PC-9 (cell line): ENCODE data around the gene ARFRP1. TPM values are rescaled to one million over a fixed set of nuclear protein-coding genes. Genes with fewer than 3 reads are reported as not detected.

ENCODE experiments used
- BruUV-seq: library from RNA; stranded (reverse); fragments of 400-500 nt; replicated peaks from 2 replicates; lab custom pipeline; 2021; lab: Mats Ljungman, UMichigan
- CTCF ChIA-PET: fragments of 300-600 bp; sonication (Branson Sonifier 250); formaldehyde crosslinking; loops from one replicate; lab custom pipeline; 2022; ENCODE audit warnings: antibody characterized with exemption; lab: Charles Lee
- POLR2A ChIA-PET: fragments of 300-600 bp; sonication (Branson Sonifier 250); formaldehyde crosslinking; loops from one replicate; lab custom pipeline; 2022; ENCODE audit warnings: antibody characterized with exemption; ENCODE audit not compliant: unreplicated experiment; lab: Charles Lee
- DNase-seq, 2 experiments: peaks; one replicate each; pipeline versions ENCODE4 v3.0.0 to v3.0.0-alpha.2; 2015 to 2022; ENCODE audit warnings: mixed read lengths in 1 of 2
- H2AFZ ChIP-seq: fragments of 200-600 bp; sonication (generic); 2 replicates; pipeline ENCODE4 v1.8.1; 2017; ENCODE audit warnings: antibody characterized with exemption
- H3F3A ChIP-seq: fragments of 200-600 bp; sonication (generic); 2 replicates; pipeline ENCODE4 v1.8.1; 2017; ENCODE audit warnings: antibody characterized with exemption, mild to moderate bottlenecking, low read depth; ENCODE audit not compliant: insufficient read depth
- H3K27ac ChIP-seq: fragments of 200-600 bp; sonication (generic); 2 replicates; pipeline ENCODE4 v1.6.1; 2016; ENCODE audit warnings: mixed run types
- H3K27me3 ChIP-seq: fragments of 200-600 bp; sonication (generic); 2 replicates; pipeline ENCODE4 v1.6.1; 2016; ENCODE audit warnings: low read depth, mixed run types; ENCODE audit not compliant: insufficient read depth
- H3K36me3 ChIP-seq: fragments of 200-600 bp; sonication (generic); 2 replicates; pipeline ENCODE4 v1.6.1; 2016; ENCODE audit warnings: low read depth, mixed run types
- H3K4me1 ChIP-seq: fragments of 200-600 bp; sonication (generic); replicated peaks from 2 replicates; pipeline ENCODE4 v1.6.1; 2016; ENCODE audit warnings: mixed run types; ENCODE audit not compliant: insufficient read depth
- H3K4me2 ChIP-seq: fragments of 200-600 bp; sonication (generic); 2 replicates; pipeline ENCODE4 v1.6.1; 2017; ENCODE audit warnings: mixed run types
- H3K4me3 ChIP-seq: fragments of 200-600 bp; sonication (generic); 2 replicates; pipeline ENCODE4 v1.6.1; 2016; ENCODE audit warnings: mixed run types
- H3K79me2 ChIP-seq: fragments of 200-600 bp; sonication (generic); 2 replicates; pipeline ENCODE4 v1.6.1; 2017; ENCODE audit warnings: low read depth, mixed run types
- H3K9me2 ChIP-seq: fragments of 200-600 bp; sonication (generic); 2 replicates; pipeline ENCODE4 v1.8.1; 2017; ENCODE audit warnings: mild to moderate bottlenecking; ENCODE audit not compliant: insufficient read depth
- H3K9me3 ChIP-seq: fragments of 200-600 bp; sonication (generic); 2 replicates; pipeline ENCODE4 v1.8.1; 2016; ENCODE audit warnings: low read depth; ENCODE audit not compliant: insufficient read depth
- H4K20me1 ChIP-seq: fragments of 200-600 bp; sonication (generic); 2 replicates; pipeline ENCODE4 v1.8.1; 2017; ENCODE audit not compliant: insufficient read depth
- EZH2 ChIP-seq: fragments of 200-600 bp; sonication (generic); IDR thresholded peaks from 2 replicates; pipeline ENCODE4 v1.8.0; 2017; ENCODE audit warnings: antibody characterized with exemption, low read depth
- intact Hi-C: fragments of 100-400 bp; cut with micrococcal nuclease; formaldehyde crosslinking; loops from one replicate; pipeline ENCODE4 v1.10.0; 2022; ENCODE audit not compliant: unreplicated experiment
- total RNA-seq: library from RNA; stranded (reverse); gene quantifications from 2 replicates; pipeline ENCODE4 v1.2.3, GENCODE V29; 2021
- TF ChIP-seq, protein P1 (sequence below): fragments of 200-600 bp; sonication (generic); conservative IDR thresholded peaks from 2 replicates; pipeline ENCODE4 v1.6.1; 2017; ENCODE audit warnings: mixed run types, antibody characterized with exemption, mild to moderate bottlenecking, moderate library complexity

Gene ARFRP1
- total RNA-seq, 1 experiment from 2014 or later: 59.1 TPM

DNA sequence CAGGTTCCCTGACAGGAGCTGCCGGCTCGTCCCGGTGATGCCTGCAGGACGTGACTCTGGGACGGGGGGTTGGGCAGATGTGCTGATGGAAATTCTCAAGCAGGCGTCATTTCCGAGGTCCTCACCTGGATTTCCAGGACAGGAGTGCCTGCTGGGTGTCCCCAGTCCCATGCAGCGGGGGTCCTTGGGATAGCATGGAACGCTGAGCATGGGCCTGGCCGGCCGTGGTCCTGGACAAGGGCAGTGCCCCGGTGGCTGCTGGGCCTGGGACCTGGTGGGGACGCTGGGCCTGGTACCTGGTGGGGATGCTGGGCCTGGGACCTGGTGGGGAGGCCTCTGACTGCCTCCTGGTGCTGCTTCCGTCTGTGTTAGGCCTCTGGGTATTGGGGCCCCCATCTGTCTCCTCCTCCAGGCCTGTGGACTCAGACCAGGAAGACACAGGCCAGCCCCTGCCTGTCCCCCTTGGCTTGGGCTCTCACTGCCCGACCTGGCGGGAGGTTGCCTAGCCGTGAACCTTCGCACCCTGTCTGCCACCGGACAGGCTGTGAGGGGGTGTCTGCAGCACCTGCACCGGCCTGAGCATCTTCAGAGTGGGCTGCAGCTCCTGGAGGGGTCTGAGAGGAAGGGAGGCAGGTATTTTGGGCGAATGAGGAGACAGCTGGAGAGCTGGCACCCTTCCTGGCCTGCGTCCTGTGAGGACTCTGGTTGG, 43.5 kb downstream of the ARFRP1 start:
- Histone ChIP-seq H3F3A (no peaks in the 10 kb centered on the region), H3K4me3 (no peak overlapping the region), H3K36me3 (peaks cover 20% of the 10 kb centered on the region), H3K9me3 (no peaks in the 10 kb centered on the region), H2AFZ (no peak overlapping the region), H4K20me1 (no peaks in the 10 kb centered on the region), H3K9me2 (no peaks in the 10 kb centered on the region), H3K79me2 (peaks cover 18% of the 10 kb centered on the region), H3K4me1 (peaks cover 7% of the 10 kb centered on the region), H3K27me3 (no peaks in the 10 kb centered on the region), H3K27ac (no peak overlapping the region), H3K4me2 (no peak overlapping the region)
- POLR2A ChIA-PET: no interaction called here
- CTCF ChIA-PET: no interaction called here
- no peak for DNase-seq
- no peak for TF ChIP-seq EZH2
- TF ChIP-seq, protein P1, sequence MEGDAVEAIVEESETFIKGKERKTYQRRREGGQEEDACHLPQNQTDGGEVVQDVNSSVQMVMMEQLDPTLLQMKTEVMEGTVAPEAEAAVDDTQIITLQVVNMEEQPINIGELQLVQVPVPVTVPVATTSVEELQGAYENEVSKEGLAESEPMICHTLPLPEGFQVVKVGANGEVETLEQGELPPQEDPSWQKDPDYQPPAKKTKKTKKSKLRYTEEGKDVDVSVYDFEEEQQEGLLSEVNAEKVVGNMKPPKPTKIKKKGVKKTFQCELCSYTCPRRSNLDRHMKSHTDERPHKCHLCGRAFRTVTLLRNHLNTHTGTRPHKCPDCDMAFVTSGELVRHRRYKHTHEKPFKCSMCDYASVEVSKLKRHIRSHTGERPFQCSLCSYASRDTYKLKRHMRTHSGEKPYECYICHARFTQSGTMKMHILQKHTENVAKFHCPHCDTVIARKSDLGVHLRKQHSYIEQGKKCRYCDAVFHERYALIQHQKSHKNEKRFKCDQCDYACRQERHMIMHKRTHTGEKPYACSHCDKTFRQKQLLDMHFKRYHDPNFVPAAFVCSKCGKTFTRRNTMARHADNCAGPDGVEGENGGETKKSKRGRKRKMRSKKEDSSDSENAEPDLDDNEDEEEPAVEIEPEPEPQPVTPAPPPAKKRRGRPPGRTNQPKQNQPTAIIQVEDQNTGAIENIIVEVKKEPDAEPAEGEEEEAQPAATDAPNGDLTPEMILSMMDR: no peak
- BruUV-seq: no TSS peak
- intact Hi-C loops: no loop called here

DNA sequence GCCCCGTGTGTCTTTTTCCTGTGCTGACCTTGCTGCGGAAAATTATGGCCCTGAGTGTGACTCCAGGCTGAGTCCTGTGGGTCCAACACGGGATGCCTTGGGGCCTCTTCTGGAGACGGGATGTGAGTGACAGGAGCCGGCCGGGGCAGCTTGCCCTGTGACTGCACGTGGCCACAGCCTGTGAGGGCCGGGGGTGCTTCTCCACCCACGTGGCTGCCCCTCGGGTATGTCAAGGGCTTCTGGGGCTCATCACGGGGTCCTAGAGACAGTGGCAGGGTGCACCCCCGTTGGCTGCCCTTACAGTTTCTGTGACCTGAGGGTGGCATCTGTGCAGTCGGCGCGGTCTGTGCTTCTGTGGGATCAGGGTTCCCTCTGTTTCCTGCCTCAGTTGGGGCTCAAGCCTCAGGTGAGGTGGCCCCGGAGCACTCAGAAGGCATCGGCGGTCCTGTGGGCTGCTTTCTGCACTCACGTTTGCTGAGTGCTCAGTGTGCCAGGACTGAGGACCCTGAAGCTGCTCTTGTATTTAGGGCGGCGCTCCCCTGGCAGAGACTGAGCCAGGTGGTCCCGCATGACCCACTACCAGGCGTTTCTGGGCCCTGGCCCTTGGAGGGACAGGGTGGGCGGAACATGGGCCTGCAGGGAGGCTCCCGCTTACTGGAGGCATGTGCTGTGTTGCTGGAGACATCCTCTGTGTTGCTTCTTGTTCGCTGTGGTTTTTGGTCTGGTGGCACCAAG, 44.3 kb downstream of the ARFRP1 start:
- H3F3A ChIP-seq: no peaks in the 10 kb centered on the region
- no peaks in the 10 kb centered on the region for H3K9me2 ChIP-seq
- peaks cover 10% of the 10 kb centered on the region for H3K4me1 ChIP-seq
- peaks cover 25% of the 10 kb centered on the region for H3K79me2 ChIP-seq
- no peaks in the 10 kb centered on the region for H3K9me3 ChIP-seq
- no TSS peak for BruUV-seq
- H3K27ac ChIP-seq: no peak overlapping the region
- H3K4me3 ChIP-seq: no peak overlapping the region
- POLR2A ChIA-PET: no interaction called here
- H3K27me3 ChIP-seq: no peaks in the 10 kb centered on the region
- intact Hi-C loops: no loop called here
- CTCF ChIA-PET: no interaction called here
- no peak for DNase-seq
- H3K36me3 ChIP-seq: peaks cover 20% of the 10 kb centered on the region
- H2AFZ ChIP-seq: no peak overlapping the region
- TF ChIP-seq, protein P1: no peak
- TF ChIP-seq EZH2: no peak
- H3K4me2 ChIP-seq: no peak overlapping the region
- no peaks in the 10 kb centered on the region for H4K20me1 ChIP-seq

DNA sequence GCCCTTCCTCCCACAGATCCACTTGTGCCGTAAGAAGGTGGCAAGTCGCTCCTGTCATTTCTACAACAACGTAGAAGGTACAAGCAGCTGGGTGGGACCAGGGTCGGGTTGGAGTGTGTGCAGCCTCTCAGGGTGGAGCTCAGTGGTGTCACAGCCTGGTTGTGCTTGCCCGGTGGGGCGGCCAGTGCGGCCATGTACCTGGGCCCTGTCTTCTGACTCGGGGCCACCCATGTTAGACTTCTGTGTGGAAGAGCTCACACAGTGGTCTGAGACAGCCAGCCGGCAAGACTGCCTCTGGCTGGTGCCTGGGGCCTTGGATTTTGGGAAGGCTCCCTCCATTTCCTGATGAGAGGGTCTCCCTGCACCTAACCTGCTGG, 45.0 kb downstream of the ARFRP1 start:
- H4K20me1 ChIP-seq: no peaks in the 10 kb centered on the region
- peaks cover 20% of the 10 kb centered on the region for H3K36me3 ChIP-seq
- H3K4me1 ChIP-seq: peaks cover 12% of the 10 kb centered on the region
- no peaks in the 10 kb centered on the region for H3F3A ChIP-seq
- CTCF ChIA-PET: no interaction called here
- H3K4me3 ChIP-seq: no peak overlapping the region
- no TSS peak for BruUV-seq
- H3K27me3 ChIP-seq: no peaks in the 10 kb centered on the region
- no peak for DNase-seq
- intact Hi-C loops: no loop called here
- H3K27ac ChIP-seq: no peak overlapping the region
- no peaks in the 10 kb centered on the region for H3K9me2 ChIP-seq
- POLR2A ChIA-PET: no interaction called here
- no peak overlapping the region for H3K4me2 ChIP-seq
- no peaks in the 10 kb centered on the region for H3K9me3 ChIP-seq
- no peak overlapping the region for H2AFZ ChIP-seq
- TF ChIP-seq EZH2: no peak
- TF ChIP-seq, protein P1: no peak
- peaks cover 25% of the 10 kb centered on the region for H3K79me2 ChIP-seq
